ENCODE results near the gene ADRA2C.

Gene ADRA2C

DNA sequence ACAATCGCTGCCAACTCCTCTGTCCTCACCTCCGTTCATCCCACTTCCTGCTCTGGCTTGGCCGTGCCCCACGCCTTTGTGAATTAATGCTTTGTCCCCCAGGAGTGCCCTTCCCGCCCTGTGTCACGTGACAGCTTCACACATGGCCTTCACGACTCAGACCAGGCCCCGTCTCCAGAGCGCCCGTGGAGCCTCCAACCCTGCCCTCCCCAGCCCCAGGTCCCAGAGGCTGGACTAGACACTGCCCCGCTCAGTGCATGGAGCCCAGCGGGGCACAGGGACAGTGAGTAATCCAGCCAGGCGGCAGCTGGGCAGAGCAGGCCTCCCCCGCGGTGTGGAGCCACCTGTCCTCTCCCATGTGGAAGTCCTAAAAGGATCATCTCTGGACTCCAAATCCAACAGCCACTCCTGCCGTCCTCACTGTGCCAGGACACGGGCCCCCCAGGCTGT is 7.4 kb downstream of the ADRA2C start:
- no peak for DNase-seq (ENCODE audit: extremely low read depth, low read depth)
- no peak for TF ChIP-seq CTCF (IDR thresholded peaks at IDR 0.05; ENCODE audit: low read depth, low read length)

DNA sequence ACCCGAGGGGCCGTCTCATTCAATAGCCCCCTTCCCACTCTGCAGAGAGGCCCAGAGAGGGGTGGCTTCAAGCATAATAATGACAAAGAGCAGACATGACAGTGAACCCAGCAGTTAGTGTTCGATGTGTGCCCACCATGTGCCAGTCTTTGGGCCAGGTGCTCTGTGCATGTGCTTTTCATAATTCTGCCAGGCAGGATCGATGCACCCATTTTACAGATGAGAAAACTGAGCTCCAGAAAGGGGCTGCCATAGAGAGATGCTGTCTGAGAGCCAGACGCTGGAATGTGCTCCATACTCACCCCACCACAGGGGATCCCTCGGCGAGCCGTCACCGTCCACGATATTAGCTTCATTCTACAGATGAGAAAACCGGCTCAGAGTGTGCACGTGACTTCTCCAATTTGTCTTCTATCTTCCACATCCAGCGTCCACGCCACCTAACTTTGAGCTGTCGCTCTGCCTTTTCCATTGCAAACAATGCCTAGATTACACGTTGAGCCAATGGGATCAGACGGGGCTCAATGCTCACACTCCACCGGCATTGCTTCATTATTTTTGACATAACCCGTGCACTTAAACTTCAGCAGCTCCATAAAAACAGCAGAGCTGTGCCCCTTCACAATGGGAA is 8.2 kb downstream of the ADRA2C start:
- DNase-seq (ENCODE audit: extremely low read depth, low read depth) = no peak
- TF ChIP-seq CTCF (IDR thresholded peaks at IDR 0.05; ENCODE audit: low read depth, low read length) = no peak

GRCh38 chr4:3775005-3775404 is 8.8 kb downstream of the ADRA2C start:
- DNase-seq (ENCODE audit: extremely low read depth, low read depth) = no peak
- TF ChIP-seq CTCF (IDR thresholded peaks at IDR 0.05; ENCODE audit: low read depth, low read length) = no peak

DNA sequence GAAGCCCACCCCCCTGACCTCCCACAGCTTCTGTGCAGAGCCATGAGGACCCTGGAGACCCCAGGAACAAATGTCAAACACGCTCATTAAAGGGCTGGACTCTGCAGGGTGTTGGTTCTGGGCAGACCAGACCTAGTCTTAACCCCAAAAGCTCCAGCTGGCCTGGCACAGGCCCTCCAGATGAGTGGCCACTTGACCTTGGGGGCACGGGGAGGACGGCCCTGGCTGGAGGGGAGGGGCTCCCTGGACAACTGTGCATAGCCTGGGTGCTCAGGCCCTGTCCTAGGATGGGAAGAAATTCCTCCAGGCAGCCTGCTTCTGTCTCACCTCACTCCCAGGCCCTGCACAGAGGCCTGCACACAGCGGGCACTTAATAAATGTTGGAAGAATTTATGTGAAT is 9.4 kb downstream of the ADRA2C start:
- DNase-seq (ENCODE audit: extremely low read depth, low read depth) = no peak

DNA sequence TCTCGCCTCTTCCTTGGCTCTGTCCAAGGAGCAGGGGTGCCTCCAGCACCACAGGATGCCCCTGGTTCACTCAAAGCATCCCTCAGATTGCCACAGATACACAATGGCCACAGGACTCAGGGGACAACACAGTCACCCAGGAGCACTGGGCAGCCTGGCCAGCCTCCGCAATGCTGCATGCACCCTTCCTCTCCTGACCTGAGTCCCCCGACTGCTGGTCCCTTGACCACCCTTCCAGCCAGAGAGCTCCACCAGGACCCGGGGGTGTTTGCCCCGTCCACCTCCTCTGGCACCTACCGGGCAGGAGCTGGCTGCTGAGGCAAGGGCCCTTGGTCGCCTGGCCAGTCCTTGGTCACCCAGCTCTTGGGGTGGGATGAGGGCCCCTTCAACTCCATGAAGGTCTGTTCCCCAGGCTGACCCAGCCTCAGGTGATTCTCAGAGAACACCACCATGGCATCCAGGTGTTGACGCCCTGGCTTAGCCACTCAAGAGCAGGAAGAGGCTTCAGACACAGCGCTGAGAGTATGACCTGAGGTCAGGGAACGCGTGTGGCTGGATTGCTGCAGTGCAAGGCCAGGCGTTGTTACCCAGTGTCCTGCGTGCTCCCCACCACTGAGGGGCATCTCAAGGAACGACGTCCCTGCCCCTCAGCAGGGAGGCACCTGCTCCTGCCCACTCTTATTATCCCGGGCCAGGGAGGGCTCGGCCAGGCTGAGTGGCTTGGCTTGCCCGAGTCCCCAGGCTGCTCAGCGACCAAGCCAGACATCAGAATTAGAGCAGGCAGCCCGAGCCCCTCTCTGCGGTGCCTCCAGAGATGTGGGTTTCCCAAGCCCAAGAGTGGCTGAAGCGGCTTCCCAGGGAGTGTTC is 10.2 kb downstream of the ADRA2C start:
- no peak for TF ChIP-seq CTCF (IDR thresholded peaks at IDR 0.05; ENCODE audit: low read depth, low read length)
- DNase-seq (ENCODE audit: extremely low read depth, low read depth) = no peak

More for the DNA sequence above, 9.4 kb downstream of the ADRA2C start:
- TF ChIP-seq CTCF (IDR thresholded peaks at IDR 0.05; ENCODE audit: low read depth, low read length) = no peak

GRCh38 chr4:3777033-3777390 is 10.8 kb downstream of the ADRA2C start:
- DNase-seq (ENCODE audit: extremely low read depth, low read depth) = no peak
- TF ChIP-seq CTCF (IDR thresholded peaks at IDR 0.05; ENCODE audit: low read depth, low read length) = no peak

- TF ChIP-seq CTCF (IDR thresholded peaks at IDR 0.05; ENCODE audit: low read depth, low read length) = no peak
- DNase-seq (ENCODE audit: extremely low read depth, low read depth) = no peak
These were observed 11.5 kb downstream of the ADRA2C start for GRCh38 chr4:3777669-3778068.
